Activated T-cell treated with anti-CD3 and anti-CD28 coated beads for 4 hours (primary cell): ENCODE measurements around the gene RUNX2.

Source experiments
- DNase-seq: peaks from one replicate; pipeline ENCODE4 v3.0.0-alpha.2; 2020

Gene RUNX2

GRCh38 chr6:45415788-45416518, 87.8 kb downstream of the RUNX2 start:
- no peak for DNase-seq

DNA sequence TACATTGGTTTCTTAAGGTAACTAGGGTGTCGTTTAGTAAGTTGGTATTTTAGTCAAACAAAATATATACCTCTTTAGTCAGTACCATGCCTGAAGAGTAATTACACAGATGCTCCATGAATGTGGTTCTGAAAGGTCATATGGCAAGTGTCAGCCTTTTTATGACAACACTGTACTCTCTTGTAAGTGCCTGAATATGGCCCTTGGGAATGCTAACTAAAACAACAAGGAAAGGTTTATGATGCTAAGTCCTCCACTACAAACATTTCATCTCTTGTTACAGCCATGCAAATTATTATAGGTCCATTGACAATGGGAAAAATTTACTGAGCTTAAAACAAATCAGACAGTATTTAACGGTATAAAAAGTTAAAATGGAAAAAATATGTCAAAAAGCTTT, 88.6 kb downstream of the RUNX2 start:
- no peak for DNase-seq

GRCh38 chr6:45417436-45417835, 89.3 kb downstream of the RUNX2 start:
- no peak for DNase-seq

DNA sequence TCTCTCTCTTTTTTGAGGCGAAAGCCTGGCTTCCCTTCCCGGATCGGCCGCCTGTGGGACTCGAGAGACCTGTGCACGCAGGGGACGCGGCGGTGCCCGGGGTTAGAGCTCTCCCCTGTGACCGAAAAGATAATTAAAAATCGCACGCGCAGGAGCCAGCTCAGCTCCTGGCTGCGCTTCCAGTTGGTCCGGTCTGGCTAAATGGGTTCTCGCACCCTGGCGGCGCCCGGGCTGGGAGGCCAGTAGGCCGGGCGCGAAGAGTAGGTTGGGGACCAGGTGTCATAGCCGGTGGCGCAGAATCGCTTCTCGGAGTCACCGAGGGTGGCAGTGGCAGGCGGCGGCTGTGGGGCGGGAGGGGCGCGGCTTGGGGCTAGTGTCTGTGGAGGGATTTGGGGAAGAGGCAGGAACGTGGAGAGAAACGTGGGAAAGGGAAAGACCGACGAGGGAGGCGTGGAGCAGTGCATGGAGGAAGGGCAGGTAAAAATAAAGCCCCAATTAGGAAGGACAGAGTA, 91.5 kb downstream of the RUNX2 start:
- DNase-seq, result peak; percentile 40

- DNase-seq, result peak; percentile 33
Observed at GRCh38 chr6:45420083-45420908, 92.2 kb downstream of the RUNX2 start.

GRCh38 chr6:45420909-45421708, 93.0 kb downstream of the RUNX2 start:
- no peak for DNase-seq

GRCh38 chr6:45421709-45422502, 93.8 kb downstream of the RUNX2 start:
- no peak for DNase-seq

DNA sequence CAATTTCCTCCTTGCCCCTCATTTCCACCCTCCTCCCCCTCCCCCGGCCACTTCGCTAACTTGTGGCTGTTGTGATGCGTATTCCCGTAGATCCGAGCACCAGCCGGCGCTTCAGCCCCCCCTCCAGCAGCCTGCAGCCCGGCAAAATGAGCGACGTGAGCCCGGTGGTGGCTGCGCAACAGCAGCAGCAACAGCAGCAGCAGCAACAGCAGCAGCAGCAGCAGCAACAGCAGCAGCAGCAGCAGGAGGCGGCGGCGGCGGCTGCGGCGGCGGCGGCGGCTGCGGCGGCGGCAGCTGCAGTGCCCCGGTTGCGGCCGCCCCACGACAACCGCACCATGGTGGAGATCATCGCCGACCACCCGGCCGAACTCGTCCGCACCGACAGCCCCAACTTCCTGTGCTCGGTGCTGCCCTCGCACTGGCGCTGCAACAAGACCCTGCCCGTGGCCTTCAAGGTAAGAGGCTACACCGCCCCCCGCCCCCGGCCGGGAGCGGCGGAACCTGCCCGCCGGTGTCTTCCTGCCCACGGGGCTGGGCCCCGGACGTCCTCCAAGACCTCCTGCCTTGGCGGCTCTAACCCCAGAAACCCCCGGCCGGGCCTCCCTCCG, 94.5 kb downstream of the RUNX2 start:
- no peak for DNase-seq

- no peak for DNase-seq
Observed at GRCh38 chr6:45423111-45423823, 95.1 kb downstream of the RUNX2 start.

- no peak for DNase-seq
Observed at GRCh38 chr6:45423824-45424450, 95.8 kb downstream of the RUNX2 start.

- DNase-seq, result no peak
Observed at GRCh38 chr6:45424451-45424861, 96.3 kb downstream of the RUNX2 start.

GRCh38 chr6:45426251-45426650, 98.1 kb downstream of the RUNX2 start:
- no peak for DNase-seq

DNA sequence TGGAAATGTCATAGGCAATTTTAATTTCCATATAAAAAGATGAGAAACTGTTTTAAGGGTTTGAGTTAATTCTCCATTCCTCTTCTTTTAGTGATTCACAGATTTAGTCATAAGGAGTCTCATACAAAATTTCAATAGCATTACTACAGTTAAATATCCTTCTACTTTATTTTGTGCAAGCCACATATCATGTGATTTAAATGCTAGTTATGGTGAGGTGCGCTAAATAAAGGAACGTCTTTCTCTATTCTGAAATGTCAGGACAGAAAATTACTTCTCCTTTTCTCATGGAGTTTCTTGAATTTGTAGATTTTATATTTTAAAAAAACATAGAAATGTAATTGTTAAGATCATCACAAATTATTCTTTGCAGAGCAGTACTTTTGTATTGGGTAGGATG, 99.6 kb downstream of the RUNX2 start:
- no peak for DNase-seq

GRCh38 chr6:45428727-45429126, 100.6 kb downstream of the RUNX2 start:
- DNase-seq, result no peak

GRCh38 chr6:45430590-45431202, 102.6 kb downstream of the RUNX2 start:
- no peak for DNase-seq

DNA sequence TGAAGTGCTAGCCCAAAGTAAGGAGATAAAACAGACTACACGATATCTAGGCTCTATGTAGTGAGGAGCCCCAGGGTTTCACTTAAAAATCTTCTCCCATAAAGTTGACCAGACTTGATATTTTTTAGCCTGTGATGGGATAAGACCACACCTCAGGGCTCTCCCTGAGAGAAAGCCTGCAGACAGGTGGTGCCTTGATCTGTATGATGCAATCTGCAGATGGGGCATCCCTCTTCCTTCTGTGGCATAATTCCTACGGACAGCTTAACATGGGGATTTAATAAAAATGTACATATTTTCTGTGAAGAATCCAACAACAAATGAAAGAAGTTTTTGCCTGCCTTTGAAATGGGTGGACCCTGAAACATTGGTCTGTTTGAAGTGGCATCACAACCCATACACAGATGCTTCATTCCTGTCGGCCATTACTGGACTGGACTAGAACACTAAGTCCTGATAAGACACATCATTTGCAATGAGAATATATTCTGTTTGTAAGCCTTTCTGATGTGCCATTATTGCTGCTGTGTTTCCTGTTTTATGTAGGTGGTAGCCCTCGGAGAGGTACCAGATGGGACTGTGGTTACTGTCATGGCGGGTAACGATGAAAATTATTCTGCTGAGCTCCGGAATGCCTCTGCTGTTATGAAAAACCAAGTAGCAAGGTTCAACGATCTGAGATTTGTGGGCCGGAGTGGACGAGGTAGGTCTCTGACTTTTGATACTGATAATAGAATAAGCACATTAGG, 103.4 kb downstream of the RUNX2 start:
- DNase-seq, result no peak

DNA sequence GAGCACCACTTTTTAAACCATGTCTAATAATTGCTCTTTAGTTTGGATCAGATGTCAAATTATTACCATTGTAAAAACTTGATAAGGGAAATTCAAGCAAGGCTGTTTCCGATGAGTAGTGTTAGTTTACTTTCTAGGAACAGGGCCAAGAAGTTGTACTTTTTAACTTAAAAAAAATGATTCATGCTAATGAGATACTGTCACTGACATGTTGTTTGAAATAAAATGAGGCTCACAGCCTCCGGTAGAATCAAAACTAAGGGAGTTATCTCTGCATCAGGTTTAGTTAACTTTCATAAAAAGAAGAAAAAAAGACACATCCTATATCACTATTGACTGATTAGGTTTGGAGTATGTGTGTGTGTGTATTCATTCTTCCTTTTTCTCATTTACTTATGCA, 104.8 kb downstream of the RUNX2 start:
- no peak for DNase-seq

GRCh38 chr6:45433533-45434380, 105.6 kb downstream of the RUNX2 start:
- no peak for DNase-seq

- no peak for DNase-seq
Observed at GRCh38 chr6:45434381-45434700, 106.2 kb downstream of the RUNX2 start.
